HG02678 (cell line): Measurements from ENCODE around the gene UBE3A.

Experiments
- ATAC-seq: cut with Tn5 transposase; IDR thresholded peaks from one replicate; pipeline ENCODE4 v1.9.1; 2021; ENCODE audit warnings: mild to moderate bottlenecking, moderate library complexity; ENCODE audit not compliant: unreplicated experiment

The UBE3A gene

GRCh38 chr15:25335279-25335678 lies 103.5 kb downstream of the UBE3A start:
- no peak for ATAC-seq

- no peak for ATAC-seq
Observed at GRCh38 chr15:25333049-25333448, 105.8 kb downstream of the UBE3A start.

GRCh38 chr15:25332306-25332705 lies 106.5 kb downstream of the UBE3A start:
- no peak for ATAC-seq

- no peak for ATAC-seq
Observed at GRCh38 chr15:25331860-25332259, 107.0 kb downstream of the UBE3A start.

GRCh38 chr15:25331404-25331803 lies 107.4 kb downstream of the UBE3A start:
- no peak for ATAC-seq

- no peak for ATAC-seq
Observed at GRCh38 chr15:25329696-25330095, 109.1 kb downstream of the UBE3A start.

- no peak for ATAC-seq
Observed at GRCh38 chr15:25327686-25328085, 111.1 kb downstream of the UBE3A start.

GRCh38 chr15:25325187-25325586 lies 113.6 kb downstream of the UBE3A start:
- no peak for ATAC-seq

GRCh38 chr15:25323420-25323819 lies 115.4 kb downstream of the UBE3A start:
- ATAC-seq, result no peak

- ATAC-seq, result no peak
Observed at GRCh38 chr15:25287823-25288222, 151.0 kb downstream of the UBE3A start.
